ENCODE measurements around the gene RBM23.
"Not testable (repeated sequence)": the region's sequence is repeated elsewhere in the genome, so short reads cannot be mapped to it uniquely, and the experiment has no call there.

Gene RBM23

DNA sequence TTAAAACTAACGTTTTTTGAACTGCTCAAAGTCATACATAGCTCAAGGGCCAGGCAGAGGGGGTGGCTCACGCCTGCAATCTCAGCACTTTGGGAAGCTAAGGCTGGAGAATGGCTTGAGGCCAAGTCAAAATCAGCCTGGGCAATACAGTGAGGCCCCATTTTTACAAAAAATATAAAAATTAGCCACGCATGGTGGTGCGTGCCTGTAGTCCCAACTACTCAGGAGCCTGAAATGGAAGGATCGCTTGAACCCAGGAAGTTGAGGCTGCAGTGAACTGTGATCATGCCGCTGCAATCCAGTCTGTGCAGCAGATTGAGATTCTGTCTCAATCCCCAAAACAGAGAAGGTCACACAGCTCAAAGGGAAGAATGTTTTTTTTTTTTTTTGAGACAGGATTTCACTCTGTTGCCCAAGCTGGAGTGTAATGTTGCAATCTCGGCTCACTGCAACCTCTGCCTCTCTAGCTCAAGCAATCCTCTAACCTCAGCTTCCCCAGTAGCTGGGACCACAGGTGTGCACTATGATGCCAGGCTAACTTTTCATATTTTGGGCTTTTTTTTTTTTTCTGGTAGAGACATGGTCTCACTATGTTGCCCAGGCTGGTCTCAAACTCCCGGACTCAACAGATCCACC lies 2.9 kb downstream of the RBM23 start:
- no peak for DNase-seq (ENCODE audit: low spot score)

- not testable (repeated sequence) for DNase-seq (ENCODE audit: low spot score)
Measured at GRCh38 chr14:22914836-22915235, 4.1 kb downstream of the RBM23 start.

GRCh38 chr14:22910916-22911315 lies 8.0 kb downstream of the RBM23 start:
- no peak for DNase-seq (ENCODE audit: low spot score)

- no peak for DNase-seq (ENCODE audit: low spot score)
Measured at GRCh38 chr14:22908601-22909000, 10.3 kb downstream of the RBM23 start.

DNA sequence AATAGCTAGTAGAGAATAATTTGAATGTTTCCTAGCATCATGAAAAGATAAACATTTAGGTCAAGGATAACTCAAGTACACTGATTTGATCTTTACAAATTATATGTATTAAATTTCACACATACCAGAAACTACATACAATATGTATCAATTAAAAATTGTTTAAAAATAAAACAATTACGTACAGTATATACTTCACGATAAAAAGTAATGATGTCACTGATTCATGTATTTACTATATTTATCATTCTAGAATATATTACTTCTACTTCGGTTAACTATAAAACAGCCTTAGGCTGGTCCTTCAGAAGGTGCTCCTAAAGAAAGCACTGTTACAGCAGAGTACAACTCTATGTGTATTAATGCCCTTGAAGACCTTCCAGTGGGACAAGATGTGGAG lies 11.5 kb downstream of the RBM23 start:
- DNase-seq (ENCODE audit: low spot score), result no peak

DNA sequence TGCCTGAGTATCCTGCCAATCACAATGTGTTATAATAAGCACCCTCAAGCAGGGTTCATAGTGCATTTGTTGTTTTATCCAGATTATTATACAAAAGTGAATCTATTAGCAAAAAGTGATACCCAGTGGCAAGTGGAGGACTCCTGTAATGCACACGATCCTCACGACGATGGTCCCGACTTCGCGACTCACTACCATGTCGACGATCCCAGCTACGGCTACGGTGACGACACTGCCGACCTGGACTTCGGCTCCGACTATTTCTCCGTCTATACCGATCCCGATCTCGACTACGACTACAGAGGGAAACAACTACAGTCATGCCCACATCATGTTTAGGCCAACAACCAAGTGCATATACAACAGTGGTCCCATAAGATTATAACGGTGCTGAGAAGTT lies 12.9 kb downstream of the RBM23 start:
- DNase-seq (ENCODE audit: low spot score), result no peak

DNA sequence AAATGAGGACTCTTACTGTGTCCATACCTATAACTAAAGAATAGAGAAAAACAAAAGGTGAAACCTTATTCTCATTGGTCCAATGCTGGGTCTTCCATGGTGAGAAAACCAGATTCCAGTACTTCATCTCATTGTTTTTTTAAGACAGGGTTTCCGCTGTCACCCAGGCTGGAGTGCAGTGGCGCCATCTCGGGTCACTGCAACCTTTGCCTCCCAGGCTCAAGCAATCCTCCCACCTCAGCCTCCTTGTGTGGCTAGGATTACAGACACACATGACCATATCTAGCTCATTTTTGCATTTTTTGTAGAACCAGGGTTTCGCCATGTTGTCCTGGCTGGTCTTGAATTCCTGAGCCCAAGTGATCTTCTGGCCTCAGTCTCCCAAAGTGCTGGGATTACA lies 13.3 kb downstream of the RBM23 start:
- DNase-seq (ENCODE audit: low spot score), result no peak

GRCh38 chr14:22903742-22904087 lies 15.2 kb downstream of the RBM23 start:
- no peak for DNase-seq (ENCODE audit: low spot score)

DNA sequence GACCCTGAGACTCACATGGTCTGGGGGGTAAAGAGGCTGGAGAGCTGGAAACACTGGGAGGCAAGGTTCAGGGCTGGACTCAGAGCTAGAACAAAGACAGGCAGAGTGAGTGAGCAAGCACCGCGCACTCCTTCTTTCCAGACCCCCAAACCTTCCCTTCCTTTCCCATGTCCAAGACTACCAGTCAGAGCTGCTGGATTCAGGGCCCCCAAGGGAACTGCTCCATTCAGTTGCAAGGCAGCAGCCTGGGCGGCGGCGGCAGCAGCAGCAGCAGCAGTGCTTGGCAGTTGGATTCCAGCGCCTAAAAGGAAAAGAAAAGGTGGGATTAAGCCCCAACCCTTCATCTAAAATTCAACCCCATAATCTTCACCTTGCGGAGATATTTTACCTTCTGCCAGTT lies 17.1 kb downstream of the RBM23 start:
- no peak for DNase-seq (ENCODE audit: low spot score)

- DNase-seq (ENCODE audit: low spot score), result peak; percentile 58
Measured at GRCh38 chr14:22900081-22900799, 18.7 kb downstream of the RBM23 start.

DNA sequence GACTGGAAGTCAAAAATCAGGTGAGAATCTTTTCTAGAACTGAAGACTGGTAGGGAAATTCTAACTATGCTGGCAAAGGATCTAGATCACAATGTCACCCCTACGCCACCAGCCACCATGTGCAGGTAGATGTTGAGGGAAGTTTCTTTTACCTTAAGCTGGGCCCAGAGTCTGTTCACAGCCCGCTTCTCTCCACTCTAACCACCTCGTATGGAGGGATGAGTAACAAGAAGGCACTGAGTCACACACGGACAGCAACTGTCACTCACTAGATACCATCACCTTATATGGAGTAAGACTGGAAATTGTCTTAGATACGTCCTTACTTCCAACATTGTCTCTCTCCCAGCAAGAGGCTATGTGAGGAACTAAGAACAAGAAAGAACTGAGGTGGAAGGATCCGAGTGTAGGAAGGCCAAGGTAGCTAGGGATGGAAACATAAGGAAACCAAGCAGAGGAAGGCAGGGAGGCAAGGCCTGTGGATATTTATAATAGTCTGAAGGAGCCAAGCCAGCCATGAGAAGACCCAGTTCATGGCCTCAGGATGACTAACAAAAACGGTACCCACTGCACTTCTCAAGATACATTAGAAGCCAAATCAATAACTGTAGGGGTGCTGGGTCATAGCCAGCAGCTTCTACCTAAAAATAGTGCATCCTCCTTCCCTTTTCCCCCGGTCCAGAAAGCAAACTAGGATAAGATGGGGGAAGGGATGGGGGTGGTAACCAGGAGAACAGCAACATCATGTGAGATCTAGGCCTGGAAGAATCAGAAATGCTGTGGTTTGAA lies 20.5 kb downstream of the RBM23 start:
- no peak for DNase-seq (ENCODE audit: low spot score)

DNA sequence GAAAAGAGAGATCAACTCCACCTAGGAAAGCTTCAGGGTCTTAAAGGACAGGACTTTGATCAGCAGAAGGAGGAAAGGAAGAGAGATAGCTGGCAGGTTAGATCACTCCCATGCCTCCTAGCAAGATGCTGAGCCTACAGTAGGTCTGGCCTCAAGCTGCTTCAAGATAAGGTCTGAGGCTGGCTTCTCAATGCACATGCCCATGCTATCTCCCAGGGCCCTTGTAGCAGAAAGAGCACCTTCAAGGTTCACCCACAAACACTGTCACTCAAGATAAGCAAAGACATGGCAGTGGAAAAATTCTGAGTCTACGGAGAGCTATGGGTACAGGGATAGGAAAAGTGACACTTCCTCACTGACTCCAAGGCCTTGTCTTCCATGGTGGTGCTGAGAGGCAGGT lies 21.6 kb downstream of the RBM23 start:
- DNase-seq (ENCODE audit: low spot score), result no peak

DNA sequence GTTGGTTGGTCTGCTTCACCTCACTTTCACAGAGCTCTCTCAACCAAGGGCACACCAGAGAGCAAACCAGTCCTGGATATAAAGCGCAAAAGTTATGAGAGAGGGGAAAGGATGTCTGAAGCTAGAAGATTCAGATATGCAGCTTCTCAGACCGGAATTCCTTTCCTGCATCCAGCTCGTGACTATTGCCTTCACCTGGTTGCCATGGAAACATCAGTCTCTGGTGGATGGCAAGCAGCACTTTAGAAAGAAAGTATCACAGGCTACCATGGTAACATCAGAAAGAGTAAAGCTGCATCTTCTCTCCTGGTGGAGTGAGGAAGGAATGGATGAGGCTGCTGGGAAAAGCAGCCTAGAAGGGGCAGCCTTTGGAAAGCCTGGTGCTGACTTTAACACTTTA lies 22.2 kb downstream of the RBM23 start:
- no peak for DNase-seq (ENCODE audit: low spot score)

GRCh38 chr14:22896356-22896755 lies 22.6 kb downstream of the RBM23 start:
- no peak for DNase-seq (ENCODE audit: low spot score)

DNA sequence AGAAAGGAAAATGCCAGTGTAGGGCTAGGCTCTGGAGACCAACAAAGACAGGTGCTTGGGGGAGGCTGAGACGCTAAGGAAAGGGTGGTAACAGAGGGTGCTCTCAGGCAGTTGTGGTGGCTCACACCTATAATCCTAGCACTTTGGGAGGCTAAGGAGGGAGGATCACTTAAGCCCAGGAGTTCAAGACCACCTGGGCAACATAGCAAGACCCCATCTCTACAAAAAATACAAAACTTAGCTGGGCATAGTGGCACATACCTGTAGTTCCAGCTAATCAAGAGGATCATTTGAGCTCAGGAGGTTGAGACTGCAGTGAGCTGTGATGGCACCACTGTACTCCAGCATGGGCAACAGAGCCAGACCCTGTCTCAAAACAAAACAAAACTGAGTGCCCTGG lies 23.5 kb downstream of the RBM23 start:
- DNase-seq (ENCODE audit: low spot score), result no peak

DNA sequence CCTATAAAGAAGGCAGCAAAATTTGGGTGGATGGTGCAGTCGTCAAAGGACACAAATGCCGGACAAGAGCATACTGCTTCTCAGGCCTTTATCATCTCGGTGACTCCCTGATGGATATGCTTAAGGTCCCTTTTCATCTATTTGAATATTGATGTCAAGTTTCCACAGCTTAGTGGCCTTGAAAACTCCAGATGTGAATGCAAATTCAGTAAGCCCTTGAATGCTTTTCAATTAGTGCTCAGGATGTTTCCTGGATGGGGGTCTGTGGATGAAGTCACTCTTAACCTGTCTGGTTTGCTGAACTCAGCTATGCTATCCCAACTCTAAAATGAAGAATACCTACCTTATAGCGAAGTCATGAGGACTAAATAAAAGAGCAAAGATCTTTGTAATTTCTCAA lies 25.2 kb downstream of the RBM23 start:
- no peak for DNase-seq (ENCODE audit: low spot score)

- no peak for DNase-seq (ENCODE audit: low spot score)
Measured at GRCh38 chr14:22892488-22892887, 26.5 kb downstream of the RBM23 start.

- DNase-seq (ENCODE audit: low spot score), result no peak
Measured at GRCh38 chr14:22890416-22890815, 28.5 kb downstream of the RBM23 start.

- no peak for DNase-seq (ENCODE audit: low spot score)
Measured at GRCh38 chr14:22888662-22889061, 30.3 kb downstream of the RBM23 start.

GRCh38 chr14:22887990-22888378 lies 31.0 kb downstream of the RBM23 start:
- no peak for DNase-seq (ENCODE audit: low spot score)

DNA sequence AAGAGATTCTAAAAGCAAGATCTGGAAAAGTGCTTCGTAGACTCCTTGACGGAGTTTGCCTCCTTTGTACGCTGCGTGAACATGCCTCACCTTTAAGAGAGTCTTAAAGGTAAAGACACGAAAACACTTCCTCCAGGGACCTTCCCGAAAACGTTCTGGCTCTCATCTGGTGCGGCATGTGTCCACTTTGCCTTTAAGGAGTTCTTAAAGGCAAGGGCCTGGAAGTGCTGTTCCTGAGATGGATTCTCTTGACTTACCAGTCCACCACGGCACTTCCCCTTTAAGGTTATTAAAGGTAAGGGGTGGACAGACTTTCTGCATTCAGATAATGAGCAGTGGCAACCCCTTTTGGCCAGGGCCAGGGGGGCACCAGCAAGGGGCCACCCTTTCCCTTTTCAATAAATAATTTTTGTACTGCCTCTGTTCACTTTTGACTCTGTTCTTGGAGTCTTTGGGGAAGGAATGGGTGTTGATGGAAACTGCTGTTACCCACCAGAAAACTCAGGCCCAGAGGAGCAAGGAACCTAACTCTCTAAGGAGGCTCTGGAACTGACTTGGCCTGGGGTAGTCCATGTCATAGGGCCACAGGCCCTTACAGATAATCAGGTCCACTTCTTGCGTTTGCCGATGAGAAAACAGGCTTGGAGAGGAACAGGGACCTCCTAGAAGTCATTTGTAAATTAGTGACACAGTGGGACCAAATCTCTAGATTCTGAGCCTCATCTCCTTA lies 31.5 kb downstream of the RBM23 start:
- DNase-seq (ENCODE audit: low spot score), result peak; percentile 93

GRCh38 chr14:22886500-22887259 lies 32.3 kb downstream of the RBM23 start:
- peak; percentile 80 for DNase-seq (ENCODE audit: low spot score)
